GM18502 (cell line): ENCODE measurements around the gene PFN4.
"Not testable (repeated sequence)": the region's sequence is repeated elsewhere in the genome, so short reads cannot be mapped to it uniquely, and the experiment has no call there.

ENCODE experiments used
- ATAC-seq: cut with Tn5 transposase; IDR thresholded peaks from one replicate; pipeline ENCODE4 v1.9.1; 2021; ENCODE audit warnings: mild to moderate bottlenecking; ENCODE audit not compliant: unreplicated experiment, poor library complexity

The PFN4 gene, protein sequence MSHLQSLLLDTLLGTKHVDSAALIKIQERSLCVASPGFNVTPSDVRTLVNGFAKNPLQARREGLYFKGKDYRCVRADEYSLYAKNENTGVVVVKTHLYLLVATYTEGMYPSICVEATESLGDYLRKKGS

DNA sequence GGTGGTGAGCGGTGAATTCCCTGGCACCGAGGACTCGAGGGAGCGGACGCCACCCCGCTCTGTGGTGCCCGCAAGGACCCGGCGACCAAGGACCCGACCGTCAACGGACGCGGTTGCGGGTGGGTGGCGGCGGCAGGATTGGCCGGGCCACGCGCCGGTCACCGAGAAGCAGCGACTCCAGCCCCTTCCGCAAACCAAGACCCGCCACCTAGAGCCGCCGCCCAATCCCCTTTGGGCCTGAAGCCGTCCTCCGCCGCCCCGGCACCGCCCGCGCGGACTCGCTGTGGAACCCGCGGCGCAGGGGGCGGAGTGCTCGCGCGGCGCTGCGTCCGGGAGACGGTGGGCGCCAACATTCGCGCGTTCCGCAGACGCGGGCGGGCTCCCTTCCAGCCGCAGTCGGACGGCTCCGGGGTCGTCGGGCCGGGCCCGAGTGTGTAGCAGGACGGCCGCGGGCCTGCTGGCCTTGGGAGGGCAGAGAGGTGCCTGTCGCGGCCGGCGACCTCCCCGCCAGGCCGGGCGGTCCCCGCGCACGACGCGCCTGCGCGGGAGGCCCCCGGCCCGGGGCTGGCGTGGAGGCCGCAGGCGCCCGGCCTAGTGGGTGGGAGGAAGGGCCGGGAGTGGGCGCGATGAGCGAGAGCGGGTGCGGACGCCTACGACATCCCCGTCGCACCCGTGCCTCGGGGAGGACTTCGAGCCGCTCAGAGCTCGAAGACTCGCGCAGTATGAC is at the start of gene PFN4, which contains the start of gene FAM228B:
Gene PFN4, minus strand, starts transcription at position 140 of the 727 bp plus-strand sequence. CDS start 799 bp downstream, outside the sequence.
Gene FAM228B, plus strand, starts transcription at position 275 of the 727 bp plus-strand sequence. CDS start 893 bp downstream, outside the sequence.
- peak; percentile 91 for ATAC-seq

DNA sequence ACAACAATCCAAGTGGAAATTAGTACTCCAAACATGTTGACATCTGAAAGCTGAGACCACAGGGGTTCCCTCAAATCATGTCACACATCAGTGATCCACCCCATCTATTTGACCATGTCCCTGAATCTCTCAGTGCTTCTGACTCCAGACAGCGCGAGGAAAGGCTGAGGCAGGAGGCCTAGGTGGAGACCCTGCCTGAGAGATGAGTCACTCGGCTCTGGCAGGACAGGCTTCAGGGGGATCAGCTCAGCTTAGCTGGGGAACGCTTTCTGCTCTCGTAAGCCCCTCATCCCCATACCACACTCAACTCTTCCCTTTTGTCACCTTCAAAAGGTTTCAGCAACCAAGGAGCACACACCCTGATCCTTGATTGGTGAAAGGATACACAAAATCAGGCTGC is 45.9 kb upstream of the PFN4 start:
- no peak for ATAC-seq

DNA sequence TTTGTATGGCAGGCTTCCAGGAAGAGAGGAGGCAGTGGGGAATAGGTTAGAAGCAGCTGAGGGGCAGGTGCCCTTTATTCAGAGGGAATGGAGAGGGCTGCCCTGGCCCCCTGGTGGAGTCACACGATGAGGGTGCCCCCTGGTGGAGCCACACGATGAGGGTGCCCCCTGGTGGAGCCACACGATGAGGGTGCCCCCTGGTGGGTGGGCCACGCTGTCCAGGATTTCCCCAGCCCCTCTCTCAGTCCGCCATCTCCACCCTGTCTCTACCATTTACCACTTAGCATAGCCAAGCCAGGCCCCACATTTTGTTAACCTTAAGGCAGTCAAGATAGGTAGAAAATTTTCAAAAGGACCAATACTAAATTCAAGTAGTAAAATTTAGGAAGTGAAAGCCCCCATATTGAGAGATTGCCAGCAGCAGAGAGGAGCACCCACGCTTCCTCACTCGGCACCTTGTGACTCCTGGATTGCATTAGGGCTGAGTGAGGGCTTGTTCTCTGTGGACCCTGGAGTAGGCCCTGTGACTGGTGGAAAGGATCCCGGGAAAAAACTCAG is 41.4 kb upstream of the PFN4 start:
- peak; percentile 89 for ATAC-seq

DNA sequence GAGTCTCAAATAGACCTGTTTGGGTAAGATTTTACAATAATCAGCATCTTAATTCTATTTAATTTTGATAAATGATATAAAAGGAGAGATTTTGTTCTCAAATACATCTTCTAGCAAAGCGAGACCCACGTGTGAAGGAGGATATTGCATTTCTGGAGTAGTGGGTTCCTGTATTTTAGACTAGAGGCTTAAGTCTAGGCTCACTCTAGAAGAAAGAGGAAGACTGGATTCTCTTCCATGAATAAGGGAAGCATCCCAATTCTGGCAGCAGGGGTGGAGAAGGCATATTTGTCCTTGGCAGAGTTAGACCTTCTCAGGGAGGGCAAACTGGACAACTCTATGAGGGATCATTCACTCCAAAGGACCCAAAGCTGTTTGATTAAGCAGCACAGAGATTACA is 40.5 kb upstream of the PFN4 start:
- ATAC-seq: no peak

DNA sequence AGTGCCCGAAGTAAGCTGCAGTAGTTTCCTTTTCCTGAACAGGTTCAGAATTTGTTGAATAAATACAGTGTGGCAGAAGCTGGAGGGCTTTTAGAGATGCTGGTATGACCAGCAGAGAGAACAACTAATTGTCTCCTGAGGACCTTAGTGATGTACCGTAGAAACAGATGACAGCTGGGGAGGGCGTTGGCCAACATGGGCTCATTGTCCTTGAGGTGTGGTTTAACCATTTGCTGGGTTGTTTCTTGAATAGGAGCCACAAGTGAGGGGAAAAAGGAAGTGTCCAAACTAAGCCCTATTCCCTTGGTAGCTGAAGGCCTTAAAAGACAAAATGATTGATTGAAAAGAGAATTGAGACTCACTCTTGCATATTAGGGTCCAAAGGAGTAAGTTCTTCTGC is 40.1 kb upstream of the PFN4 start:
- ATAC-seq: no peak

DNA sequence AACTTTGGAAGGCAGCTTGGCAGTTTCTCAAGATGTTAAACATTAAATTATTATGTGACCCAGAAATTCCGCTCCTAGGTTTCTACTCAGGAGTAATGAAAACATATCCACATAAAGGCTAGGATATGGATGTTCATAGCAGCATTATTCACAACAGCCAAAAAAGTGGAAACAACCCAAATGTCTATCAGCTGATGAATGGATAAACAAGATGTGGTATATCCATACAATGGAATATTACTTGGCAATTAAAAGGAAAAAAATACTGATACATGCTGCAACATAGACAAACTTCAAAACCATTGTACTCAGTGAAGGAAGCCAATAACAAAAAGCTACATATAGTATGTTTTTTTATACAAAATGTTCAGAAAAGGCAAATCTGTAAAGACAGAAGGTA is 39.4 kb upstream of the PFN4 start:
- no peak for ATAC-seq

DNA sequence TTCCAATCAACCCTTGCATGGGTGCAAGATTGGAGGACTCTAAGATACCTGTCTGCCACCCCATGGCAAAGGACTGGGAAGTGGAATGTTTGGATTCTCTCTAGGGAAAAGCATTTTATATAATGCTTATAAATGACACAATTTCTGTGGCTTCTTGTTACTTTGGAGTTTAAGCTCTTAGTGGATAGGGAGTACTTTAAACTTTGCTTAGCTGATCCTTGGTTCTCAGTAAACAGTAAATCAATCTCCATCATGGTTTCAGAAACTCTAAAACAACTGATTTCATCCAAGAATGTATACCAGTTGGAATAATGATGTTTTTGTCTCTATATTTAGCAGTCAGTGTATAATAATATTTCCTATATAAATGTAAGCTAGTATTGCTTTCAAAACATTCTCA is 37.6 kb upstream of the PFN4 start:
- ATAC-seq: no peak

DNA sequence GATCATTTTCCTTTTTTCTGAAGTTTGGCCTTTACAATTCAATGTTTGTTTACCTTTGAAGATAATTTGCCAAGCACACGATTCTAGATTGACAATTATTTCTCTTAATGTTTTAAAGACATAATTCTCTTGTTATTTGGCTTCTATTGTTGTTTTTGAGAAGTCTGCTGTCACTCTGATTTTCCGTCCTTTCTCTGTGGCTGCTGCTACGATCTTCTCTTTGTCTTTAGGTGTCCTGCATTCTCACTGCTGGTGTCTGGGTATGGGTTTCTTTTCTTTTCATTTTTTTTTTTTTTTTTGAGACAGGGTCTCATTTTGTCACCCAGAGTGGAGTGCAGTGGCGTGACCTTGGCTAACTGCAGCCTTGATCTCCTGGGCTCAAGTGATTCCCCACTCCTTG is 36.6 kb upstream of the PFN4 start:
- no peak for ATAC-seq

DNA sequence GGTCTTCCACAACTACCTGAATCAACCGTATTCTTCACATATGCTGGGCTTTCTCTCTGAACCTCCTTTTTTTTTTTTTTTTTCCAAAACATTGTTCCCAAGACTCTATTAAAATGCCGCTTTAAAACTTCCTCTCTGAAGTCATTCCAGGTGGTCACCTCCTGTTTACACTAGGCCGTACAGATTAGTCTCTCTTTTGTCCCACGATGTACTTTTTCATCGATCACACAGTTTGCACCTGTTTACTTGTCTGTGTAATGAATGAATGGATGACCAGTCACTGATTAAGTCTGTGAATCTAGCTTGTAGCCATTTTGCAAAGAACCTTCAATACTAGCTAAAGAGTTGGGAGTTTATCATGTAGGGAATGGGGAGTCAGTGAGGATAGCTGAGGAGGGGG is 35.0 kb upstream of the PFN4 start:
- no peak for ATAC-seq

DNA sequence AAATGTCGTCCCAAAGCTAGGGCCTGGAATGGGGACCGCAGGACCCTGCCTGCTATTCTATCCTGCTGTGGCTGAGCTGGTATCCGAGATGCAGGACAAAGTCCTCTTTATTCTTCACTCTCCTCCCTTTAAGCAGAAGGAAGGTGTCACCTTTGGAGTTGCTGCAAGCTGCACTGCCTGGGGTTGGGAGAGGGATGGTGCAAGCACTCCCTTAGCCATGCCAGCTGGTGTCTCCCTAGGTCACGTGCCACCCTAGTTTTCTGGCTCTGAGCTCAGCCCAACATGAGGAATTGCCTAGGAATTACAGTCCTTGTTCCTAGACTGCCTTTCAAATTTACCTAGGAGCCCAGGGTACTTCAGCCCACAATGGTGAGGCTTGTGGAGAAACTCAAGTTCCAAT is 30.3 kb upstream of the PFN4 start:
- ATAC-seq: no peak

DNA sequence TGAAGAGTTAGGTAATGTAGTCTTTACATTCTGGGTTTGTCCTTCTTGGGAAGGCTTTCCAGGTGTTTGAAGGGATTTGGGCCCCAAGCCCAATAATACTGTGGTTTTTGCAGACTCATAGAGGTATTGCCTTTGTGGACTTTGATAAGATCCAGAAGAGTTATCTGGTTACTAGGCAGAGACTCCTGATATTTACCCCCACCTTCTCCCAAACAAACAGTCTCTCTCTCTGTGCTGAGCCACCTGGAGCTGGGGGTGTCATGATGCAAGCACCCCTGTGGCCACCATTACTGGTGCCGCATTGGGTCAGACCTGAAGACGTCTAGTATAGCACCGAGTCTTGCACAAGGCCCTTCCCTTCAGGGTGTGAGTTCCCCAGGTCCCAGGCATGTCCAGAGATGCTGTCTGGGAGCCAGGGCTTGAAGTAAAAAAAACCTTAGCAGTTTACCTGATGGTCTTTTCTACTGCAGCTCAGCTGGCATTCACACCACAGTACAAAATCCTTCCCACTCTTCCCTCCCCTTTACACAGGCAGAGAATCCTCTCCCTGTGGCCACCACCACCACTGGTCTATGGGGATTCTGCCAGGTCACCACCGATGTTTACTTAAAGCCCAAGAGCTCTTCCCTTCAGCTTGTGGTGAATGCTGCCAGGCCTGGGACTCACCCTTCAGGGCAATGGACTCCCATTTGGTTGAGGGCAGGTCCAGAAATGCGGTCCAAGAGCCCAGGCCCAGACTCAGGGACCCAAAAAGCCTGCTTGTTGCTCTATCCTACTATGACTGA is 29.5 kb upstream of the PFN4 start:
- ATAC-seq: no peak

DNA sequence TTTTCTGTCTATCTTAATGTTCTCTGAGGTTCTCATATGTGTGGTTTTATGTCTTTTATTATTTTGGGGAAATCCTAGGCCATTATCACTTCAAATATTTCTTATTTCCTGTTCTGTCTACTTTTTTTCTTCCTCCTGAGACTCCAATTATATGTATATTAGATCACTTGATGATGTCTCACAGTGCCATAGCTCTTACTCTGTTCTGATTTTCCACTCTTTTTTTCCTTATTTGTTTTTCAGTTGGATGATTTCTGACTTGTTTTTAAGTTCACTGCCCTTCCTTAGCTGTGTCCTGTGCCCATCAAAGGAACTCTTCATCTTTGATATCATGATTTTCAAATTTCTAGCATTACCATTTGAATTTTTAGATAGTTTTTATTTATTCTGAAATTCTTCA is 24.2 kb upstream of the PFN4 start:
- ATAC-seq: no peak

DNA sequence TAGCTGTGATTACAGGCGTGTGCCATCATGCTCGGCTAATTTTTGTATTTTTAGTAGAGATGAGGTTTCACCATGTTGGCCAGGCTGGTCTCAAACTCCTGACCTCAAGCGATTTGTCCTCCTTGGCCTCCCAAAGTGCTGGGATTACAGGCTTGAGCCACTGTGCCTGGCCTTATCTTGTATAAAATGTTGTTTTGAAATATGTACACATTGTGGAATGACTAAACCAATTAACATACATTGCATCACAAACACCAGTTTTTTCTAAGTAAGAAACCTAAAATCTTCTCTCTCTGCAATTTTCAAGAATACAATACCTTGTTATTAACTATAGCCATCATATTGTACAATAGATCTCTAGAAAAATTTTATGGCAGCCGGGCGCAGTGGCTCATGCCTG is 17.2 kb upstream of the PFN4 start:
- ATAC-seq: not testable (repeated sequence)

DNA sequence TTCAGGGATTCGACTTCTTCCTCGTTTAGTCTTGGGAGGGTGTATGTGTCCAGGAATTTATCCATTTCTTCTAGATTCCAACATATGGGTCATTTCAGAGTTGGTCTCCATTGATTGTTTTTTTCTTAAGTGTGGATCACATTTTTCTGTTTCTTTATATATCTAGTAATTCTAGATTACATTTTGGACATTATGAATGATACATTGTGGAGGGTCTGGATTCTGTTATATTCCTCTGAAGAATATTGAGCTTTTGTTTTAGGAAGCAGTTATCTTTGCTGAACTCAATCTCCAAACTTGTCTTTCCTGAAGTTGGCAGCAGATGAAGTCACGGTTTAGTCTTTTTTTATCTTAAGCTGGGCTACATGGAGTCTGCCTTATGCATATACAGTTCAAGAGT is 9.4 kb upstream of the PFN4 start:
- no peak for ATAC-seq

DNA sequence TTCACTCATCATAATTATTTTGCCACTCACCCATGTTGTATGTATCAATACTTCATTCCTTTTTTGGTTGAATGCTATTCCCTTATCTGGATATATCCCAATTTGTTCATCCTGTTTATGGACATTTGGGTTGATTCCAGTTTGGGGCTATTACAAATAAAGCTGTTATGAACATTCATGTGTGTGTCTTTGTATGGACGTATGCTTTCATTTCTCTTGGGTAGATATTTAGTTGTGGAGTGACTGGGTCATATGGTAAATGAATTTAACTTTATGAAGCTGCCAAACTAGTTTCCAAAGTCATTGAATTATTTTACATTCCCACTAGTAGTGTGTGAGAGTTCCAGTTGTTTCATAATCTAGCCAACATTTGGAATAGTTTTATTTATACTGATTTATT is 2.8 kb upstream of the PFN4 start:
- ATAC-seq: no peak

DNA sequence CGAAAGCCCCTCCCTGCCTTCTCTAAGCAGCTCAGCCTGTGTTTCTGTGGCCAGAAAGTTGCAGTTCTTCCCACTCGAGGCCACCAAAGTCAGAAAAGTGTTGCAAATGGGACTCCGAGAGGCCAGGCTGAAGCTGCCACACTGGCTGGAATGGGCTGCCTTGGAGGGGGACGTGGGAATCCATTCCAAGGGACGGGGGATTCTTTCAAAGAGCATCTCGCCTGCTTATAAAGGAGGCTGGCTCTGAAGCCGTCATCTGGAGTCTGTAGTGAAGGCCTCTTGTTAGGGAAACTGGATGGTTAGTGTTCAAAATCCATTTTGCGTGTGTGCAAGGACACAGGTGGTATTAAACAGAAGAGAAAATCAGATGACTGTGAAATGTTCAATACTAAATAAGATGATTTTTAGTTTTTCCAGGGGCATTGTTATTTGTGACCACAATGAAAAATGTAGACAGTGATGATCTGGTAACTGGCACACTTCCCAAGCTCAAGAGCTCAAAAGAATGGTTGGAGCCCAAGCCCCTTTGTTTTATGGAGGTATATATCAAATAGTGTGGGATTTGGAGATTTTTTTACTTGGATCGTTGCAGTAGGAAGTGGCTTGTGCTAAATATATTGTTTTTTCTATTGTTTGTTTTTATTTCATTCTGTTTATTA is 917 bp upstream of the PFN4 start:
- peak; percentile 6 for ATAC-seq

DNA sequence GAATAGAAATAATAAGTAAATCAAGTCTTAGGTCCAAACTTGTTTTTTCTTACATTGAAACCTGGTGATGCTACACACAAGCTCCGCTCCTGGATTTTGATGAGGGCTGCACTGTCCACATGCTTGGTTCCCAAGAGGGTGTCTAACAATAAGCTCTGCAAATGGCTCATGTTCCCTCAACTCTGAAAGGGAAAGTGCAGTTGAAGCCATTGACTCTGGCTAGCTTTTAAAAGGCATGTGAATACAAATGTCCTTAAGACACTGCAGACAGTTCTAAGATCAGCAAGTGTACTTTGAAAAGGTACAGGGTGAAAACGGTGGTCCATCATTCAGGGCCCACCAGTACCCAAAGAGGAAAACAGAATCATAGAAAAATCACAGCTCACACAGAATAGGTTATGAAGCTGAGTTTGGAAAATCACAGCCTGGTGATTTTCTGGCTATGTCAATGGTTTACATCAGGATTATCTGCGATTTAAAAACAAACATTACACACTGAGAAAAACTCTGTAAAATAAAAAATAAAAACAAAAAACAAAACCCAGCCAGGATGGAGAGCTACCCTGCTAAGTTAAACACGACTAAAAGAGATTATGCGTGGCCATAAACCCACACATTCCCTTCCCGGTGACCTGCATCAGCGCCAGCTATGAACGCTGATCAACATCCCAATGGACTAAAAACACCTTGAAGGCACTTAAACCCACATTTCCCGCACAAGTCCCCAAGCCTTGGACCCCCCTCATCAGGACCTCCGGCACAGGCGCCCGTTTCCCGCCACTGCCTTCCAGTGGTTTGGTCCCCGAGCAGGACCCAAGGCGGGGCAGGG is 554 bp downstream of the PFN4 start:
- no peak for ATAC-seq

DNA sequence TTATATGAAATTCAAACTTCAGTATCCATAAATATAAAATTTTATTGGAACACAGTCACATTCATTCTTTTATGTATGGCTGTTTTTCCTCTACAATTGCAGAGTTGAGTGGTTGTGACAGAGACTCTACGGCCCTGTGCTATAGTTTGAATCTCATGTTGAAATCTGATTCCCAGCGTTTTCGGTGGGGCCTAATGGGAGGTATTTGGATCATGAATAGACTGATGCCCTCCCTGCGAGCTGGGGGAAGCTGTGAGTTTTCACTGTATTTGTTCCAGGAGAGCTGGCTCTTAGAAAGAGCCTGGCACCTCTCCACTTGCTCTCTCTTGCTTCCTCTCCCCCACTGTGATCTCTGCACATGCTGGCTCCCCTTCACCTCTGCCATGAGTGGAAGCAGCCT is 1.7 kb downstream of the PFN4 start:
- no peak for ATAC-seq

DNA sequence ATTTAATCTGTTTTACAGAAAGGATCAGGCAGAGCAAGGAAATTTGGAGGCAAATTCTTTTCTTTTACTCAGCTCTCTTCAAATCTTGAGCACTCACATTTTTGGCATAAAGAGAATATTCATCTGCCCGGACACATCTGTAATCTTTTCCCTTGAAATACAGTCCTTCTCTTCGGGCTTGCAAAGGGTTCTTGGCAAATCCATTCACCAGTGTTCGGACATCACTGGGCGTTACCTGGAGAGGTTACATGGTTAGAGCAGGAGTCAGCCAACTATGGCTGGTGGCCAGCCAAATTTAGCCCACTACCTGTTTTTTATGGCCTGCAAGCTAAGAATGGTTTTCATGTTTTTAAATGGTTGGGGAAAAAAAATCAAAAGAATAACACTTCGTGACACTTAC is 2.1 kb downstream of the PFN4 start:
- no peak for ATAC-seq

DNA sequence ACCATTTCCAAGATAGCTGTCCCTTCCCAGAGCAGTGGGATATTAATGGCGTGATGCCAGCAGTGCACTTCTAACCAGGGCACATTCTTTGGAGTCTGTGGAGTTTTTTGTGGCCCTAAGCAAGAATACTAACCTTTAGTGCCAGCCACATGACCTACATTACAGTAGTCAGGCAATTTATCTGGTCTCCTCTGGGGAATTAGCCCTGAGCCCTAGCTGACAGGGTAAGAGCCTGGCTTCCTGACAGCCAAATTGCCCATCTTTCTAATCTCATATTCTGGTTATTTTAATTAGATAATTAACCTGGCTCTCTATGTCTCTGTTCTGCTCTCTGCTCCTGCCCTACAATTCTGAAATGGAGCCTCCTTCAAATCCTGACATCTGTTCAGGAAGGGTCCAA is 5.2 kb downstream of the PFN4 start:
- ATAC-seq: no peak
